Adrenal gland (tissue), 12 donors: ENCODE measurements around the gene HIPK2. TPM values are rescaled to one million over a fixed set of nuclear protein-coding genes. Genes with fewer than 3 reads are reported as not detected.
"Not testable (repeated sequence)": the region's sequence is repeated elsewhere in the genome, so short reads cannot be mapped to it uniquely, and the experiment has no call there.

ENCODE experiments used
- DNase-seq, 7 donors: peaks; one replicate each; pipeline ENCODE4 v3.0.0-alpha.2; 2019 to 2020
- H3K27ac ChIP-seq, 5 donors: fragments of 200-600 bp; sonication (generic) in 4 of 5; 1 replicate in 3 of 5; 2 replicates in 2 of 5; pipeline versions ENCODE4 v1.5.1 to v1.8.0; 2016 to 2020; ENCODE audit warnings: mild to moderate bottlenecking in 1 of 5
- H3K27me3 ChIP-seq: fragments of 200-600 bp; 2 replicates; pipeline ENCODE4 v1.8.0; 2021
- H3K36me3 ChIP-seq, 2 donors: fragments of 200-600 bp; replicated peaks in 1 of 2; 1 replicate in 1 of 2; 2 replicates in 1 of 2; pipeline versions ENCODE4 v1.5.1 to v1.8.0; 2018 to 2022
- H3K4me1 ChIP-seq, 2 donors: fragments of 200-600 bp; replicated peaks in 1 of 2; 1 replicate in 1 of 2; 2 replicates in 1 of 2; pipeline versions ENCODE4 v1.5.1 to v1.8.0; 2018 to 2021
- H3K4me3 ChIP-seq, 4 donors: fragments of 200-600 bp; sonication (generic) in 3 of 4; one replicate each; pipeline ENCODE4 v1.5.1; 2016 to 2018
- H3K9me3 ChIP-seq, 3 donors: fragments of 200-600 bp; sonication (generic) in 1 of 3; replicated peaks in 1 of 3; 1 replicate in 2 of 3; 2 replicates in 1 of 3; pipeline versions ENCODE4 v1.5.1 to v1.8.0; 2016 to 2021
- POLR2A ChIP-seq, 2 donors: fragments of 450-650 bp; IDR thresholded peaks; one replicate each; pipeline ENCODE4 v1.6.1; 2017; ENCODE audit warnings: antibody characterized with exemption in 2 of 2, mild to moderate bottlenecking in 2 of 2, moderate library complexity in 1 of 2
- WGBS, 4 donors: extraction: QIAGEN DNeasy Blood & Tissue Kit in 2 of 4; methylation state at CpG; one replicate each; pipeline versions ENCODE4 v1.1.5 to v1.1.7; 2013 to 2017; 5-methylcytosine and 5-hydroxymethylcytosine counted together
- intact Hi-C, 2 donors: fragments of 100-400 bp; cut with DNase I; formaldehyde crosslinking; loops; one replicate each; pipeline versions ENCODE4 v1.14.1 to v1.15.0; 2022 to 2023
- polyA plus RNA-seq, 3 donors: library from polyadenylated mRNA; stranded (reverse); fragments of 200-250 nt in 2 of 3; fragments of 350-450 nt in 1 of 3; fragmentation: Illumina TruSeq in 1 of 3; extraction: RNeasy Lipid Tissue Mini Kit (QIAGEN cat#74804) in 1 of 3; gene quantifications; one replicate each; pipeline ENCODE4 v1.2.3, GENCODE V29; 2013 to 2014
- total RNA-seq, 9 donors: library from RNA; depleted of rRNA in 4 of 9; stranded (reverse); fragments of >200 nt in 4 of 9; fragments of 120-200 nt in 1 of 9; fragmentation: NEBNext Ultra II Directional in 1 of 9; extraction: Animal tissue kit (Norgen Biotek cat#: 25700) in 1 of 9; gene quantifications; one replicate each; pipeline versions ENCODE4 v1.1.0 to v1.2.4, GENCODE V29; 2013 to 2023
- TF ChIP-seq, protein P1 (sequence below), 6 experiments: fragments of 450-650 bp in 4 of 6; fragments of 200-600 bp in 2 of 6; sonication (generic) in 1 of 6; IDR thresholded peaks; 1 replicate in 5 of 6; 2 replicates in 1 of 6; pipeline versions ENCODE4 v1.5.1 to v1.8.0; 2016 to 2021; ENCODE audit warnings: antibody characterized with exemption in 6 of 6, mild to moderate bottlenecking in 2 of 6, moderate library complexity in 1 of 6
- donor health status: healthy with polysubstance abuse.
- donor health status: Bipolar disorder and iron deficiency.
- donor health status: DM: yes; HTN: yes; CAD: no.
- donor health status: DM: no; HTN: no; CAD: no.
- donor health status: DM: no; HTN: no; CAD: no.
- donor health status: DM: yes; HTN: yes; CAD: no.

HIPK2 gene
- total and polyA plus RNA-seq, 12 donors, result 4.7 to 82.4 (median 49.8) TPM

DNA sequence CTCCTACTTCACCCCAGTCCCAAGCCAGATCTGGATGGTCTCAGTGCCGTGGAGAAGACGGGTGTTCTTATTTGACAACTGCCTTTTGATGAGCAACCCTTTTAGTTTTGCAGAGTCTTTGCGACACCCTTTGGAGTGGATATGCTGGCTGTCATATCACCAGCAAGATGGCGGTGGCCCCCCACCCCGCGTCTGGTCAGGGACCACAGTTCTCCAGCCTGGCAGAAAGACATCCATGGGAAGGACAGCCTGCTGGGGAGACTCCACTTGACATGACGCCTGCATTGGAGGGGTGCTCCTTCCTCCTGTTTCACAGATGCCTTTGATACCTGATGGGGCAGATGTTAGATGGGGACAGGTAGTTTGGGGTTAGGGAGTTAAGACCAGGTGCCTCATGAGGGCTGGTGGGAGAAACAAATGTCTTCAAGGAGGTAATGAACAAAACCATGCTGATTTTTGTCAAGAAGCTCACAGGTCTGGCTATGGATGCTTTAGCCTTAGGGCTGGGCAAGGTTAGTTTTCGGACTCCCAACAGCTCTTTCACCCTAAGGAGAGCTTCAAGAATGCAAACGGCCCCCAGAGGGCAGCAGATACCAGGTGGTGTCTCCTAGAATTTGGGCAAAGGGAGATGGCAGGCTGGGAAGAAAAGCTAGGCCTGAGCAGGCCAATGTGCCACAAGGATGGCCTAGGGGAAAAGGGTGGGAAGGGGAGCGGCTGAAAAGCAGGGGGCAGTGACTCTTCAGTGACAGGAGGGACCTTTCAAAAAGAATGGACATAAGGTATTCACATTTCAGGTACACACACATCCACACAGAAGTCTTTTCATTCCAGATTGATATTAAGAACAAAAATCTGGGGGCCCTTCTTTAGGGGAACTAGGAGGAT lies 159.1 kb downstream of the HIPK2 start:
- DNase-seq, result peak; percentile 44 to 75 (median 53)
- 81 to 91% (median 85%) methylated on average over 9 to 10 of the region's 10 CpGs for WGBS, 4 donors
- intact Hi-C loops, result no loop called here
- no peak overlapping the region for H3K27ac ChIP-seq
- H3K4me3 ChIP-seq, result no peak overlapping the region
- TF ChIP-seq POLR2A (IDR thresholded peaks at IDR 0.05), result no peak
- TF ChIP-seq, protein P1, sequence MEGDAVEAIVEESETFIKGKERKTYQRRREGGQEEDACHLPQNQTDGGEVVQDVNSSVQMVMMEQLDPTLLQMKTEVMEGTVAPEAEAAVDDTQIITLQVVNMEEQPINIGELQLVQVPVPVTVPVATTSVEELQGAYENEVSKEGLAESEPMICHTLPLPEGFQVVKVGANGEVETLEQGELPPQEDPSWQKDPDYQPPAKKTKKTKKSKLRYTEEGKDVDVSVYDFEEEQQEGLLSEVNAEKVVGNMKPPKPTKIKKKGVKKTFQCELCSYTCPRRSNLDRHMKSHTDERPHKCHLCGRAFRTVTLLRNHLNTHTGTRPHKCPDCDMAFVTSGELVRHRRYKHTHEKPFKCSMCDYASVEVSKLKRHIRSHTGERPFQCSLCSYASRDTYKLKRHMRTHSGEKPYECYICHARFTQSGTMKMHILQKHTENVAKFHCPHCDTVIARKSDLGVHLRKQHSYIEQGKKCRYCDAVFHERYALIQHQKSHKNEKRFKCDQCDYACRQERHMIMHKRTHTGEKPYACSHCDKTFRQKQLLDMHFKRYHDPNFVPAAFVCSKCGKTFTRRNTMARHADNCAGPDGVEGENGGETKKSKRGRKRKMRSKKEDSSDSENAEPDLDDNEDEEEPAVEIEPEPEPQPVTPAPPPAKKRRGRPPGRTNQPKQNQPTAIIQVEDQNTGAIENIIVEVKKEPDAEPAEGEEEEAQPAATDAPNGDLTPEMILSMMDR (IDR thresholded peaks at IDR 0.05), result peak; percentile 26 to 58 (median 50)
- peaks cover 0 to 40% of the 10 kb centered on the region in 2 donors for H3K36me3 ChIP-seq
- H3K9me3 ChIP-seq, result no peaks in the 10 kb centered on the region
- H3K4me1 ChIP-seq, result no peaks in the 10 kb centered on the region
- H3K27me3 ChIP-seq, result no peaks in the 10 kb centered on the region

DNA sequence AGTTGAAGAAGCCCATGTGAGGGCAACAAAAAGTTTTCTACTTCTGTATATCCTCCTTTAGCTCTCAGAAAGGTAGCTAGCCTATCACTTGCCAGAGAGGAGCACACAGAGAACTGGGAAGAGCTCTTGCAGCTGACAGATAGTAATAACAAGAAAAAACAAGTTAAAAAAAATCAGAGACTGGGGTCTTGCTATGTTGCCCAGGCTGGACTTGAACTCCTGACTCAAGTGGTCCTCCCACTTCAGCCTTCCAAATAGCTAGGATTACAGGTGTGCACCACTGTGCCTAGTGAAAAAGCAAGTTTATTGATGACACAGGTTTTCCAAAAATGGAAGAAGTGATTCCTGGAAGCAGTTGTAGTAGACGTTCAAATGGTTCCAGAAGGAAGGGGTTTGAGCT lies 160.7 kb downstream of the HIPK2 start:
- 82 to 100% (median 93%) methylated on average over 1 of the region's 1 CpG for WGBS, 4 donors

DNA sequence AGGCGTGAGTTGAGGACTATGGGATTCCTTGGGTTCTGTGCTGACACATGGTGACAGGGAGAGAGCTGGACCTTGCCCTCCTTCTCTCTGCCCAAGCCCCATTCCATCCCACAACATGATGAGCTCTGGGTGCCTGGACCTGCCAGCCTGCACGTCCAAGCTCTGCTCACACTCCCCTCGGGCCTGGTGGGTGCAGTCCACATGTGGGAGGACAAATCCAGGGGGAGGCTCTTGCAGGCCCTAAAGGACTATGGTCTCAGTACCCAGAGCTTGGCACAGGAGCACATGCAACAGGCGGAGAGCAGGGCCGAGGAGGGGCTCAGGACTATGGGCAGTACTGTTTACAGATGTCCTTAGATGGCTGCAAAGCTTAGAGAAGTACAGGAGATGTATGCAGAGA lies 162.9 kb downstream of the HIPK2 start:
- WGBS, 4 donors, result 90 to 96% (median 94%) methylated on average over 5 of the region's 5 CpGs
- Histone ChIP-seq H3K9me3 (no peaks in the 10 kb centered on the region), H3K36me3 (peaks cover 0 to 45% of the 10 kb centered on the region in 2 donors), H3K27me3 (no peaks in the 10 kb centered on the region), H3K27ac (no peak overlapping the region), H3K4me3 (no peak overlapping the region), H3K4me1 (no peaks in the 10 kb centered on the region)
- TF ChIP-seq, protein P1 (IDR thresholded peaks at IDR 0.05), result no peak
- no peak for TF ChIP-seq POLR2A (IDR thresholded peaks at IDR 0.05)
- intact Hi-C loops, result no loop called here
- DNase-seq, result no peak

More for the DNA sequence above, 160.7 kb downstream of the HIPK2 start:
- intact Hi-C loops, result no loop called here
- TF ChIP-seq, protein P1 (IDR thresholded peaks at IDR 0.05), result no peak
- TF ChIP-seq POLR2A (IDR thresholded peaks at IDR 0.05), result no peak
- Histone ChIP-seq H3K27me3 (no peaks in the 10 kb centered on the region), H3K9me3 (no peaks in the 10 kb centered on the region), H3K4me3 (no peak overlapping the region), H3K36me3 (peaks cover 0 to 50% of the 10 kb centered on the region in 2 donors), H3K27ac (no peak overlapping the region), H3K4me1 (no peaks in the 10 kb centered on the region)
- no peak for DNase-seq

DNA sequence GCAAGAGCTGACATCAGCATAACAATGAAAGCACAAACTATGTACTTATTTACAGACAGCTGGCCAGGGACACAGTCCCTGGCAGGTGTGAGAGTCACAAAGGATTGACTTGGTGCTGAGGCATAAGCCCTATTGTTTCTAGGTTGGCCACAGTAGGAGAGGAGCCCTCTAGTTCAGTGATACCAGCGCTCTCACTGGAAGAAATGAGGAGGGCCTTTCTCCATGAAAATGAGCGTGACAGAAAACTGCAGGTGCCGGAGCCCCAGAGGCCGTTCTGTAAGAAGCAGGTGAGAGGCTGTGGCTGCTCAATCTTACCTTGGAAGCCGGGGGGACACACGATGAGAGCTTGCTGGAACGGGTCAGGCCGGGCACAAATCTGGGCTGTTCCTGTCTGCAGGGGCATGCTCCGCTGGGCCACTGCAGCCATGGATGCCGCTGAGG lies 163.8 kb downstream of the HIPK2 start:
- TF ChIP-seq POLR2A (IDR thresholded peaks at IDR 0.05), result no peak
- TF ChIP-seq, protein P1 (IDR thresholded peaks at IDR 0.05), result no peak
- 88 to 93% (median 92%) methylated on average over 10 of the region's 10 CpGs for WGBS, 4 donors
- intact Hi-C loops, result no loop called here
- H3K27me3 ChIP-seq, result no peaks in the 10 kb centered on the region
- no peaks in the 10 kb centered on the region for H3K4me1 ChIP-seq
- H3K27ac ChIP-seq, result no peak overlapping the region
- no peak for DNase-seq
- no peak overlapping the region for H3K4me3 ChIP-seq
- no peaks in the 10 kb centered on the region for H3K9me3 ChIP-seq
- H3K36me3 ChIP-seq, result peaks cover 0 to 37% of the 10 kb centered on the region in 2 donors

DNA sequence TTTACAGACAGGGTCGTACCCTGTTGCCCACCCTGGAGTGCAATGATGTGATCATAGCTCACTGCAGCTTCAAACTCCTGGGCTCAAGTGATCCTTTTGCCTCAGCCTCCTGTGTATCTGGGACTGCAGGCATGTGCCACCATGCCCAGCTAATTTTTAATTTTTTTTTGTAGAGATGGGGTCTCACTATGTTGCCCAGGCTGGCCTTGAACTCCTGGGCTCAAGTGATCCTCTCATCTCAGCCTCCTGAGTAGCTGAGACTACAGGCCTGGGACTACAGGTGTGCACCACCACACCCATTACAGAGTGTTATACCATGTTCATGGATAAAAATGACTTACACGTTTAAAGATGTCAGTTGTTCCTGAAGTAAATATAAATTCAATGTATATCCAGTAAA lies 166.2 kb downstream of the HIPK2 start:
- H3K27ac ChIP-seq, DNase-seq, H3K9me3 ChIP-seq, H3K4me1 ChIP-seq, H3K4me3 ChIP-seq, H3K27me3 ChIP-seq, intact Hi-C loops: not testable (repeated sequence)
- 94 to 100% (median 96%) methylated on average over 2 of the region's 2 CpGs for WGBS, 4 donors
- peaks cover 0 to 24% of the 10 kb centered on the region in 2 donors for H3K36me3 ChIP-seq
